ENCODE measurements around the gene REN.

The REN gene

GRCh38 chr1:204166219-204166618 is at the start of gene REN:
TSS of gene REN (minus strand) at chr1:204166337. CDS start at chr1:204166293, 44 bp downstream.
- no peak for DNase-seq

GRCh38 chr1:204213668-204214662 is 47.8 kb upstream of the REN start, which contains the start of gene GOLT1A:
TSS of gene GOLT1A (minus strand) at chr1:204213988. CDS start at chr1:204213906, 82 bp downstream.
- DNase-seq, result peak; percentile 19 to 44

GRCh38 chr1:204212715-204213114 is 46.6 kb upstream of the REN start:
- no peak for DNase-seq

- no peak for DNase-seq
Observed at GRCh38 chr1:204211046-204211445, 44.9 kb upstream of the REN start.

- peak; percentile 79 to 84 for DNase-seq
Observed at GRCh38 chr1:204207136-204207616, 41.0 kb upstream of the REN start.

GRCh38 chr1:204206121-204206520 is 40.0 kb upstream of the REN start:
- no peak for DNase-seq

GRCh38 chr1:204205486-204205885 is 39.3 kb upstream of the REN start:
- no peak for DNase-seq

GRCh38 chr1:204204944-204205343 is 38.8 kb upstream of the REN start:
- DNase-seq, result no peak

- no peak for DNase-seq
Observed at GRCh38 chr1:204203206-204203767, 37.1 kb upstream of the REN start.

- no peak for DNase-seq
Observed at GRCh38 chr1:204202481-204202880, 36.3 kb upstream of the REN start.

- DNase-seq, result no peak
Observed at GRCh38 chr1:204201348-204202040, 35.4 kb upstream of the REN start.

- no peak for DNase-seq
Observed at GRCh38 chr1:204199579-204199978, 33.4 kb upstream of the REN start.

- no peak for DNase-seq
Observed at GRCh38 chr1:204198348-204199340, 32.5 kb upstream of the REN start.

- DNase-seq, result no peak
Observed at GRCh38 chr1:204197068-204197467, 30.9 kb upstream of the REN start.

- DNase-seq, result no peak
Observed at GRCh38 chr1:204196068-204196795, 30.1 kb upstream of the REN start, which contains the start of gene KISS1. TSS of gene KISS1 (minus strand) at chr1:204196491. CDS start at chr1:204192876, 3,615 bp downstream.

GRCh38 chr1:204194771-204195170 is 28.6 kb upstream of the REN start:
- no peak for DNase-seq

- DNase-seq, result no peak
Observed at GRCh38 chr1:204194080-204194479, 27.9 kb upstream of the REN start.

GRCh38 chr1:204192589-204193352 is 26.6 kb upstream of the REN start:
- no peak for DNase-seq

GRCh38 chr1:204192046-204192445 is 25.9 kb upstream of the REN start:
- no peak for DNase-seq

- no peak for DNase-seq
Observed at GRCh38 chr1:204191456-204191855, 25.3 kb upstream of the REN start.

Measured in stimulated activated CD4-positive, alpha-beta T cell treated with anti-CD3 and anti-CD28 coated beads, Interleukin-2, amount 100 ng/mL, for 48 hours (primary cell).